ENCODE results near the gene NTM.

GRCh38 chr11:132005887-132006286, 635.5 kb downstream of the NTM start:
- TF ChIP-seq CTCF (IDR thresholded peaks at IDR 0.05; ENCODE audit: extremely low read depth in 1 of 2, insufficient read depth in 1 of 2, low read depth in 1 of 2, low read length in 2 of 2), result no peak
- TF ChIP-seq POLR2A (IDR thresholded peaks at IDR 0.05; ENCODE audit: low read depth, low read length), result no peak
- no peak for TF ChIP-seq POLR2AphosphoS5 (IDR thresholded peaks at IDR 0.05; ENCODE audit: insufficient read depth, low read depth, low read length)
- TF ChIP-seq EZH2 (IDR thresholded peaks at IDR 0.05; ENCODE audit: borderline replicate concordance, low read depth, low read length, severe bottlenecking), result no peak
- TF ChIP-seq, protein P1, sequence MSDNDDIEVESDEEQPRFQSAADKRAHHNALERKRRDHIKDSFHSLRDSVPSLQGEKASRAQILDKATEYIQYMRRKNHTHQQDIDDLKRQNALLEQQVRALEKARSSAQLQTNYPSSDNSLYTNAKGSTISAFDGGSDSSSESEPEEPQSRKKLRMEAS (IDR thresholded peaks at IDR 0.05; ENCODE audit: insufficient read depth, insufficient read length), result no peak
- TF ChIP-seq GATA2 (IDR thresholded peaks at IDR 0.05; ENCODE audit: insufficient read depth, insufficient read length, low read depth, low read length), result no peak
- TF ChIP-seq MYC (IDR thresholded peaks at IDR 0.05; ENCODE audit: low read depth, low read length), result no peak

Data from endothelial cell of umbilical vein (primary cell).